OCI-LY7 (cell line): ENCODE measurements around the gene GEMIN5.

Experiments
- CTCF ChIP-seq: fragments of 200-600 bp; sonication (generic); conservative IDR thresholded peaks from 2 replicates; pipeline ENCODE4 v1.5.1; 2014; ENCODE audit warnings: mild to moderate bottlenecking, antibody characterized with exemption, low read length, moderate library complexity, mixed read lengths
- EZH2phosphoT487 ChIP-seq: fragments of 200-600 bp; sonication (generic); IDR thresholded peaks from 2 replicates; pipeline ENCODE4 v1.6.1; 2018; ENCODE audit warnings: low read depth, borderline replicate concordance, mild to moderate bottlenecking, mixed run types, antibody characterized with exemption, low read length, moderate library complexity, mixed read lengths

GRCh38 chr5:154937718-154938466 is at the start of gene GEMIN5:
- TF ChIP-seq CTCF (no peak), EZH2phosphoT487 (no peak)
